ENCODE data around the gene HOXC10.

HOXC10 gene

GRCh38 chr12:54004063-54004840, 19.3 kb downstream of the HOXC10 start:
- no peak for ATAC-seq

- ATAC-seq, result no peak
Observed at GRCh38 chr12:54004841-54005530, 20.0 kb downstream of the HOXC10 start.

- no peak for ATAC-seq
Observed at GRCh38 chr12:54005531-54005852, 20.5 kb downstream of the HOXC10 start.

GRCh38 chr12:54005853-54006558, 21.1 kb downstream of the HOXC10 start:
- ATAC-seq, result peak; percentile 79 to 82

- ATAC-seq, result no peak
Observed at GRCh38 chr12:54006559-54007220, 21.7 kb downstream of the HOXC10 start.

- no peak for ATAC-seq
Observed at GRCh38 chr12:54007538-54008259, 22.8 kb downstream of the HOXC10 start.

GRCh38 chr12:54008260-54008552, 23.3 kb downstream of the HOXC10 start:
- ATAC-seq, result no peak

- ATAC-seq, result peak in 1 of 2 donors; percentile 46
Observed at GRCh38 chr12:54009171-54010052, 24.5 kb downstream of the HOXC10 start.

GRCh38 chr12:54010053-54010971, 25.4 kb downstream of the HOXC10 start:
- ATAC-seq, result no peak

GRCh38 chr12:54010972-54011664, 26.2 kb downstream of the HOXC10 start:
- no peak for ATAC-seq

- ATAC-seq, result no peak
Observed at GRCh38 chr12:54011665-54012532, 27.0 kb downstream of the HOXC10 start.

GRCh38 chr12:54012631-54013409, 27.9 kb downstream of the HOXC10 start:
- ATAC-seq, result no peak

GRCh38 chr12:54014377-54015017, 29.6 kb downstream of the HOXC10 start:
- no peak for ATAC-seq

GRCh38 chr12:54015018-54015931, 30.3 kb downstream of the HOXC10 start:
- no peak for ATAC-seq

GRCh38 chr12:54016051-54016450, 31.1 kb downstream of the HOXC10 start:
- no peak for ATAC-seq

- no peak for ATAC-seq
Observed at GRCh38 chr12:54016478-54016964, 31.6 kb downstream of the HOXC10 start.
